IPS-18c (cell line): ENCODE results near the gene B3GAT1.
"Not testable (repeated sequence)": the region's sequence is repeated elsewhere in the genome, so short reads cannot be mapped to it uniquely, and the experiment has no call there.

Experiments used
- H3K4me3 ChIP-seq: 2 replicates; pipeline ENCODE4 v1.7.0; 2013; ENCODE audit warnings: low read depth, mild to moderate bottlenecking, low read length, moderate library complexity; ENCODE audit not compliant: insufficient read depth
- H3K9me3 ChIP-seq: one replicate; pipeline ENCODE4 v1.6.1; 2013; ENCODE audit warnings: mild to moderate bottlenecking, low read length, moderate library complexity; ENCODE audit not compliant: control insufficient read depth, insufficient read depth

B3GAT1 gene

GRCh38 chr11:134444160-134445108 lies 32.4 kb upstream of the B3GAT1 start:
- not testable (repeated sequence) for H3K4me3 ChIP-seq, H3K9me3 ChIP-seq

GRCh38 chr11:134443246-134443645 lies 31.2 kb upstream of the B3GAT1 start:
- Histone ChIP-seq H3K9me3 (no peaks in the 10 kb centered on the region), H3K4me3 (no peak overlapping the region)

GRCh38 chr11:134442246-134442645 lies 30.2 kb upstream of the B3GAT1 start:
- H3K9me3 ChIP-seq: no peaks in the 10 kb centered on the region
- no peak overlapping the region for H3K4me3 ChIP-seq

DNA sequence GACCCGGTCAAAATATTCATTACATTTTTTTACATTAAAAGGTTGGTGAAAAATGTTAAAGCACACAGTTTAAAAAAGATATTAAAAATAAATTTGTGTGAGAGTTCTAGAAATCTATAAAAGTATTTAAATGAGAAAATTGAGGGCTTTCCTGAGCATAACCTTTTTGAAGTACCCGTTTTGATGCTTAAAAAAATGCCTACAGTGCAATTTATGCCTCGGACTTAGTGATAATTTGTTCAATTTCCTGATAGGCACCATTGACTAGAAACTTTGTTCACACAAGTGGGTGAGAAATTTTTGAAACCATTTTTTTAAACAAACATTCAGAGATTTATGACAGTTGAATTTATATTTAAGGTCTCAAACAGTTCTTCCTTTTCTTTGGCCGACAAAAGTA lies 29.7 kb upstream of the B3GAT1 start:
- no peak overlapping the region for H3K4me3 ChIP-seq
- H3K9me3 ChIP-seq: no peaks in the 10 kb centered on the region

GRCh38 chr11:134441281-134441680 lies 29.2 kb upstream of the B3GAT1 start:
- Histone ChIP-seq H3K9me3 (no peaks in the 10 kb centered on the region), H3K4me3 (no peak overlapping the region)

GRCh38 chr11:134440851-134441250 lies 28.8 kb upstream of the B3GAT1 start:
- H3K4me3 ChIP-seq: no peak overlapping the region
- no peaks in the 10 kb centered on the region for H3K9me3 ChIP-seq

DNA sequence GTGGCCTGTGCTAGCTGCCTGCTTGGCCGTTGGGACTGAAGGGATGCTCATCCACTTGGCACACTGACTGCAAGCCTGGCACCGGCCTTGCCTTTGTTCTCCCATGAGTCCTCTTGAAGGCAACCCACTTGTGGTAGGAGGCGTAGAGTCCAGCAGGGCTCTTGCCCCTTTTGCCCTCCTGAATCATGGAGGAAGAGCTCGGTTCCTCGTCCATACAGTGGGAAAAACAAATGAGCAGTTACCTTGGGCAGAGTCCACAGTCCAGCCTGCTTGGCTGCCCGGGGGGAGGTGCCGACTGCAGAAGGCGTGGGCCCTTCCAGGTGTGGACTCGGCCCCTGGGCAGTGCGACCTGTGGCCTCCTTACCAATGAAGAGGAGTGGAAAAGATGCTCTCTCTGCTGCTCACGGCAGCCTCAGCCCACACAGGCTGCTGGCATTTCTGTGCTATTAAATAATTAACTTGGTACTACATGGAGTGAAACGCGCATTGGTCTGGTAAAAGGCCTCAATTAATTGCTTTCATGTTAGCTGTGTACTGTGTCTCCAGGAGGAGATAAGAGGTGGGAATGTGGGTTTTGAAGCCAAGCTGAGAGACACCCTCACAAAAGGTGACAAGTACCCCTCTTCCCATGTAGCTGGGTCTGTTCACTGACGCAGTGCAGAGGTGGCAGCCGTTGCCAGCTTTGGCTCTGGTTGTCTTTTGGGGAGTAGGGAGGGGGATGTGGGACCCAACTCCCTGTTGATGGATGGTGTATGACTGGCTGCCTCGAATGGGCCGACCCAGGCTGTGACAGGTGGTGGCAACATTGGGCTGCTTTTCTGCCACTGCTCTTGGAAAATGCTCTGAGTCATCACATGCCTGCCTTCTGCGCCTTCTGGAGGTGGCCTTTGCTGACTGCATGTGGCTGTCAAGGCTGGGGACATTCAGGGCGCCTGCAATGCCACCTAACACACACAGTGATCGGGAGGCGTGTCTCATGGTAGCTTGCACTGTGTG lies 26.8 kb upstream of the B3GAT1 start:
- H3K9me3 ChIP-seq: no peaks in the 10 kb centered on the region
- no peak overlapping the region for H3K4me3 ChIP-seq

DNA sequence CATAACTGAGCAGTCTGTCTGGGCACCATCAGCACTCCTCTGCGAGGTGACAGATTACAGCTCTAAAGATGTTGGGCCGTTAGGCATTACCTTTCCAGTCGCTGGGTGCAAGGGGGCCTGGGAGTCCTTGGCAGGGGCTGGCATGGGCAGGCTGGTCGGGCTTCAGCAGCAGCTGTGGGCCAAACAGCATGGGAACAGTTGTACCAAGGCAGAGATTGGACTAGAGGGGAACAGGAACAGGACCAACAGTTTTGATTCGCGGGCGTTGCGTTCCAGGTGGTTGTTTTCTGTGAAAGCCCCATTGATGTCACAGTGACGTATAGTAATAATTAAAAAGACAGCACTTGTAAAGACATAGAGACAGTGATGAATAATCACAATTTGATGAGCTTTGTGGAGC lies 25.8 kb upstream of the B3GAT1 start:
- Histone ChIP-seq H3K4me3 (no peak overlapping the region), H3K9me3 (no peaks in the 10 kb centered on the region)

DNA sequence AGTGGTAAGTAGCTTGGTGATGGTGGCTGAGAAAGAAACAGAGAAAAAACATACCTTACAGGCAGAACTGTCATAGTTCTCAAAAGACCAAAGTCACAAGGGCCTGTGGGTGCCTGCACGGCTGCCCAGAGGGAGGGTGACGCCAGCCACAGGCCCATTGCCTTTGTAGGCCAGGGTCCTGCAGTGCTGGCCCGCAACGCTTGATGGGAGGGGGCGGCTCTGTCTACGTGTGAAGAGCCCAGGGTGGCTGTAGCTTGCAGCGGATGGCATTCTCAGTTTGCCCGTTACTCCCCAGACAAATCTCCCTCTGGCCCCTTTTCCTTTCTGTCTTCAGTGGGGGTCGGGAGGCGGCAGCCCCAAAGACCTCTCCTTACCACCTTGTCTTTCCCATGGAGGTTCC lies 24.7 kb upstream of the B3GAT1 start:
- no peaks in the 10 kb centered on the region for H3K9me3 ChIP-seq

GRCh38 chr11:134433806-134434205 lies 21.8 kb upstream of the B3GAT1 start:
- H3K9me3 ChIP-seq: no peaks in the 10 kb centered on the region
- no peak overlapping the region for H3K4me3 ChIP-seq

More for the DNA sequence above, 24.7 kb upstream of the B3GAT1 start:
- no peak overlapping the region for H3K4me3 ChIP-seq

GRCh38 chr11:134433251-134433650 lies 21.2 kb upstream of the B3GAT1 start:
- no peaks in the 10 kb centered on the region for H3K9me3 ChIP-seq
- H3K4me3 ChIP-seq: no peak overlapping the region

GRCh38 chr11:134432776-134433175 lies 20.7 kb upstream of the B3GAT1 start:
- Histone ChIP-seq H3K9me3 (no peaks in the 10 kb centered on the region), H3K4me3 (no peak overlapping the region)

DNA sequence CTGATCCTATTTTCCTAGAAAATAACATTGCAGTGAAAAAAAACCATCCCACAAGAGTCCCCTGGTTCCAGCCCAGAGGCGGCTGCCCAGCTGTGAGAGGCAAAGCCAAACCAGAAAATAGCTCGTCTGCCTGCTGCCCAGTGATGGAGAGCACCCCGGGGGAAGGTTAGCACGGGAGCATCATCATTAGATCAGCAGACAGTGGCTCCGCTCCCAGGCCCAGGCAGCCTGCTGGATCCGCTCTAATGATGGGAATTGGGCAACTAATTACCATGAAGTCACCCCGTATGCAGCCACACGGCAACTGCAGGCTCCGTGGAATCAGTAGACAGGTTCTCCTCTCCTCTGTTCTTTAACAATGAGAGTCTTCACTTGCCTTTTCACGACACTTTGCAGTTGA lies 17.1 kb upstream of the B3GAT1 start:
- no peaks in the 10 kb centered on the region for H3K9me3 ChIP-seq
- H3K4me3 ChIP-seq: no peak overlapping the region

DNA sequence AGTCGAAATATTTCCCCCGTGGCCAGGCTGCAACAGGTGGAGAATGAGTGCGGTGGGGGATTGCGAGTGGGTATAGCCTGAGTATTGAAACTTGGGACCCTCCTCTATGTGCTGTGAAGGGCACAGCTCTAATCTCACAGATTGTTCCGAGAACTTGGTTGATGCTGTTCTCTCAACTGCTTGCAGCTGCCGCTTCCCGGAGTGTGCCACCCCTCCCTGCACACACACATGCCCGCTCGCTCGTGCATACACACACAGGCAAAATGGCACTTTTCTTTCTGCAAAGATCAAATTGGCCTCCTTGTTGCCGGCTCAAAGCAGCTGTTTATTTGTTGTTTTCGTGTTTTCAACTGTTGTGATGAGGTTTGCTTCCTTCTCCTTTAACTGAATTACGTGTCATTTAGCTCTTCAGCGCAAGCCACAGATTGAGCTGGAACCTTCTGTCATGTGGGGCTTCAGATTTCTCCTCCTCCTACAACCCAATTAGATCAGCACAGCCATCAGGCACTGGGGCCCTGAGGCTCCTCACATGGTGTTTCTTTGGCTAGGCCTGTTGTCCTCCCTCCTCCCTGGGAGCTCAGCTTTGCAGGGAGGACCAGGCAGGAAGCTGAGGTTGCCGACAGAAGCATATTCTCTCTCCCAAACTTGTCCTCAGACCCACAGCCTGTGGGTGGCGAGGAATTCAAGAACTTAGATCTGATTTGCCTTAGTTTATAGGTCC lies 13.9 kb upstream of the B3GAT1 start:
- Histone ChIP-seq H3K4me3 (no peak overlapping the region), H3K9me3 (no peaks in the 10 kb centered on the region)

GRCh38 chr11:134425413-134425812 lies 13.4 kb upstream of the B3GAT1 start:
- no peaks in the 10 kb centered on the region for H3K9me3 ChIP-seq
- H3K4me3 ChIP-seq: no peak overlapping the region

GRCh38 chr11:134423106-134423505 lies 11.1 kb upstream of the B3GAT1 start:
- Histone ChIP-seq H3K9me3 (no peaks in the 10 kb centered on the region), H3K4me3 (no peak overlapping the region)
